Left ventricle myocardium inferior (tissue), 1 donor: ENCODE data around the gene DOC2A. TPM values are rescaled to one million over a fixed set of nuclear protein-coding genes. Genes with fewer than 3 reads are reported as not detected.

Experiments used
- DNase-seq: peaks from one replicate; pipeline ENCODE4 v3.0.0-alpha.2; 2020
- H3K27ac ChIP-seq: fragments of 200-600 bp; replicated peaks from 2 replicates; pipeline ENCODE4 v1.8.0; 2021
- H3K27me3 ChIP-seq: fragments of 200-600 bp; 2 replicates; pipeline ENCODE4 v1.8.0; 2021; ENCODE audit warnings: low read depth
- H3K36me3 ChIP-seq: fragments of 200-600 bp; 2 replicates; pipeline ENCODE4 v1.8.0; 2021
- H3K4me1 ChIP-seq: fragments of 200-600 bp; 2 replicates; pipeline ENCODE4 v1.8.0; 2021
- H3K4me3 ChIP-seq: fragments of 200-600 bp; 2 replicates; pipeline ENCODE4 v1.8.0; 2021; ENCODE audit warnings: mild to moderate bottlenecking, moderate library complexity
- H3K9me3 ChIP-seq: fragments of 200-600 bp; replicated peaks from 2 replicates; pipeline ENCODE4 v1.8.0; 2021
- intact Hi-C: fragments of 100-400 bp; cut with micrococcal nuclease; formaldehyde crosslinking; loops from one replicate; pipeline ENCODE4 v1.11.0; 2022
- total RNA-seq: library from RNA; stranded (reverse); fragmentation: NEBNext Ultra II Directional; extraction: Animal tissue kit (Norgen Biotek cat#: 25700); gene quantifications from one replicate; pipeline ENCODE4 v1.2.1, GENCODE V29; 2021
- TF ChIP-seq, protein P1 (sequence below): fragments of 200-600 bp; IDR thresholded peaks from 2 replicates; pipeline ENCODE4 v1.8.0; 2021; ENCODE audit warnings: antibody characterized with exemption, mild to moderate bottlenecking, borderline replicate concordance
- donor health status: DM: no; HTN: yes; CAD: no; lungs with severe emphysema.

Gene DOC2A
- total RNA-seq, 1 donor from 2014 or later: 0.66 TPM

DNA sequence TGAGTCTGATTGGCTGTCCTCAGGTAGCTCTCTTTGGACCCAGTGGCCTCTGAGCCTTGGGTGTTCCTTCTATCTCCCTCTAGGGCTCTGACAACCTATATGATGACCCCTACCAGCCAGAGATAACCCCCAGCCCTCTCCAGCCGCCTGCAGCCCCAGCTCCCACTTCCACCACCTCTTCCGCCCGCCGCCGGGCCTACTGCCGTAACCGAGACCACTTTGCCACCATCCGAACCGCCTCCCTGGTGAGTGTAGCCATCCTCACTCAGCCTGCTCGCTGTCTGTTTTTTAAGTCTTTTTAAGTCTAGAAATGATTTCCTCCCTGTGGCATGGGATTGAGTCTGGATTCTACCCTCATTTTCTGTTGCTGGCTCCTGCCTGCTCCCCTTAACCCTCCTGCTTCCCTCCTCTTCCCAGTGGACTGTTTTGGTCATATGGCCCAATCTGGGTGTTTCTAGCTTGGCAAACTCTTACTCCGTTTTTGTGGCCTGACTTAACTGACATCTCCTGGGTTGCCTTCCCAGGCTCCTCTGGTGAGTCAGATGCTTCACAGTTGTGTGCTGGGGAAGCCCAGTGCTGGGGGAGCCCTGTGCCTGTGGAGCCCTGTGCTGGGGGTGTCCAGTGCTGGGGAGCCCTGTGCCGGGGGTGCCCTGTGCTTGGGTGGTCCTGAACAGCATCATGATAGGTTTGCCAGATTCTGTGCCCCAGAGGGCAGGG is 27.2 kb downstream of the DOC2A start:
- H3K4me1 ChIP-seq: peaks cover 26% of the 10 kb centered on the region
- no peak for DNase-seq

DNA sequence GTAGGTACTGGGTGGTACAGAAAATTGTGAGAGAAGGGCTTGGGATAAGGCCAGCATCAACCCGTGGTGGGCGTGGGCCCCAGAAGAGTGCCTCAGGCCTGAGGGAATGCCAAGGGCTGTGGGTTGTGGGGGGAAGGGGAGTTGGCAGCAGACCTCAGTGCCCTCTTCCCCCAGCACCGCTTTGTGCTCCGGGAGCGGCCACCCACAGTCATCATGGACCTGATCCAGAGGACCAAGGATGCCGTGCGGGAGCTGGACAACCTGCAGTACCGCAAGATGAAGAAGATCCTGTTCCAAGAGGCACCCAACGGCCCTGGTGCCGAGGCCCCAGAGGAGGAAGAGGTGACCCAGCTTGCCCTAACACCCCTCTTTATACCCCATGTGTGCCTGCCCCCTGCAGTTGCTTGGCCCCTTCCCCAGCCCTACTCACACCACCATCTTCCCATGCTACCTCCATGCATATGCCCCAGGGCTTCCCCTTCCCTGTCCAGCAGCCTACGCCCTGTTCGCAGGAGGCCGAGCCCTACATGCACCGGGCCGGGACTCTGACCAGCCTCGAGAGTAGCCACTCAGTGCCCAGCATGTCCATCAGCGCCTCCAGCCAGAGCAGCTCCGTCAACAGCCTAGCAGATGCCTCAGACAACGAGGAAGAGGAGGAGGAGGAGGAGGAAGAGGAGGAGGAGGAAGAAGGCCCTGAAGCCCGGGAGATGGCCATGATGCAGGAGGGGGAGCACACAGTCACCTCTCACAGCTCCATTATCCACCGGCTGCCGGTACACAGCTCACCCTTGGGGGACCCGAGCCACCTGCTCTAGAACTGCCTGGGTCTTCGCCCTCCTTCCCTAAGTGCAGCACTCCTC is 28.0 kb downstream of the DOC2A start:
- intact Hi-C loops: no loop called here
- no peak for DNase-seq
- H3K27me3 ChIP-seq: no peaks in the 10 kb centered on the region
- H3K4me1 ChIP-seq: peaks cover 34% of the 10 kb centered on the region
- no peak overlapping the region for H3K27ac ChIP-seq
- no peaks in the 10 kb centered on the region for H3K9me3 ChIP-seq
- peaks cover 100% of the 10 kb centered on the region for H3K36me3 ChIP-seq
- TF ChIP-seq, protein P1, sequence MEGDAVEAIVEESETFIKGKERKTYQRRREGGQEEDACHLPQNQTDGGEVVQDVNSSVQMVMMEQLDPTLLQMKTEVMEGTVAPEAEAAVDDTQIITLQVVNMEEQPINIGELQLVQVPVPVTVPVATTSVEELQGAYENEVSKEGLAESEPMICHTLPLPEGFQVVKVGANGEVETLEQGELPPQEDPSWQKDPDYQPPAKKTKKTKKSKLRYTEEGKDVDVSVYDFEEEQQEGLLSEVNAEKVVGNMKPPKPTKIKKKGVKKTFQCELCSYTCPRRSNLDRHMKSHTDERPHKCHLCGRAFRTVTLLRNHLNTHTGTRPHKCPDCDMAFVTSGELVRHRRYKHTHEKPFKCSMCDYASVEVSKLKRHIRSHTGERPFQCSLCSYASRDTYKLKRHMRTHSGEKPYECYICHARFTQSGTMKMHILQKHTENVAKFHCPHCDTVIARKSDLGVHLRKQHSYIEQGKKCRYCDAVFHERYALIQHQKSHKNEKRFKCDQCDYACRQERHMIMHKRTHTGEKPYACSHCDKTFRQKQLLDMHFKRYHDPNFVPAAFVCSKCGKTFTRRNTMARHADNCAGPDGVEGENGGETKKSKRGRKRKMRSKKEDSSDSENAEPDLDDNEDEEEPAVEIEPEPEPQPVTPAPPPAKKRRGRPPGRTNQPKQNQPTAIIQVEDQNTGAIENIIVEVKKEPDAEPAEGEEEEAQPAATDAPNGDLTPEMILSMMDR: no peak
- H3K4me3 ChIP-seq: no peak overlapping the region

More for the DNA sequence above, 27.2 kb downstream of the DOC2A start:
- intact Hi-C loops: no loop called here
- Histone ChIP-seq H3K27ac (no peak overlapping the region), H3K9me3 (no peaks in the 10 kb centered on the region), H3K36me3 (peaks cover 100% of the 10 kb centered on the region), H3K4me3 (no peak overlapping the region), H3K27me3 (no peaks in the 10 kb centered on the region)
- TF ChIP-seq, protein P1: no peak

DNA sequence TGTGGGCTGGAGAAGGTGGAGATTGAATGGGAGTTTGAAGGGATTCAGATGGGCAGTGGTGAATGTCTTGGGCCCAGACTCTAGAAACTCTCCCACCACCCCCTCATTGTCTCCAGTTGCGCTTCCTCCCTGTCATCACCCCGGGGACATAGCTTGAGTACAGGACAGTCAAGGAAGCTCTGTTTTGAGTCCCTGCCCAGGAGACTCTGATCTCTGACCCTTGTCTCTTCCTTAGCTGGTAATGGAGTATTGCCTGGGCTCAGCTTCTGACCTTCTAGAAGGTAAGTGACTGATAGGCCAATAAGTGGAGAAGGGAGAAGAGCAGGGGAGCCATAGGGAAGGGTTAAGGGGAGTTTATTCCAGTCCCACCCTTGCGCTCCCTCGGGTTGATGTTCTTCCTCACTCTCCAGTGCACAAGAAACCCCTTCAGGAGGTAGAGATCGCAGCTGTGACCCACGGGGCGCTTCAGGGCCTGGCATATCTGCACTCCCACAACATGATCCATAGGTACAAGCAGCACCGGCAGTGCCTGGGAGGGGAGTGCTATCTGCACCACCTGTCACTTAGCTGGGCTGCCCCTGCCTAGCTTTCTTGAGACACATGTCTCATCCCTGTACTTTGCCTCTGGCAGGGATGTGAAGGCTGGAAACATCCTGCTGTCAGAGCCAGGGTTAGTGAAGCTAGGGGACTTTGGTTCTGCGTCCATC is 32.1 kb downstream of the DOC2A start:
- TF ChIP-seq, protein P1: no peak
- peaks cover 61% of the 10 kb centered on the region for H3K36me3 ChIP-seq
- peak overlapping the region; percentile 96 for H3K27ac ChIP-seq
- peaks cover 75% of the 10 kb centered on the region for H3K4me1 ChIP-seq
- H3K4me3 ChIP-seq: peak overlapping the region; percentile 97
- DNase-seq: no peak
- H3K9me3 ChIP-seq: no peaks in the 10 kb centered on the region
- no peaks in the 10 kb centered on the region for H3K27me3 ChIP-seq
- intact Hi-C loops: no loop called here

DNA sequence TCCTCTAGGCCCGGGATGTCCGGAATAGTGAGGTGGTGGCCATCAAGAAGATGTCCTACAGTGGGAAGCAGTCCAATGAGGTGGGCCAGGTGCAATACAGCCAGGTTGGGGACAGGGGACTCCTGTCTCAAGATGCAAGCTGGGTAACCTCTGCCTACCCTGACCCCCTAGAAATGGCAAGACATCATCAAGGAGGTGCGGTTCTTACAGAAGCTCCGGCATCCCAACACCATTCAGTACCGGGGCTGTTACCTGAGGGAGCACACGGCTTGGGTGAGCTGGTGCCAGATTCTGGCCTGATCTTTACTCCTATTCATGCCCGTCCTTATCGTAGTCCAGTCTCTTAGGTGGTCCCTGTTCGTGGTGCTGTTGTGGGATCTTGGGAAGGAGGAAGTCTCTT is 32.7 kb downstream of the DOC2A start:
- intact Hi-C loops: no loop called here
- H3K4me1 ChIP-seq: peaks cover 77% of the 10 kb centered on the region

More for the DNA sequence above, 32.7 kb downstream of the DOC2A start:
- peak overlapping the region; percentile 96 for H3K27ac ChIP-seq
- peak overlapping the region; percentile 97 for H3K4me3 ChIP-seq
- H3K27me3 ChIP-seq: no peaks in the 10 kb centered on the region
- H3K36me3 ChIP-seq: peaks cover 55% of the 10 kb centered on the region
- TF ChIP-seq, protein P1: no peak
- H3K9me3 ChIP-seq: no peaks in the 10 kb centered on the region
- no peak for DNase-seq
